ENCODE measurements around the gene MRC2.
"Not testable (repeated sequence)": the region's sequence is repeated elsewhere in the genome, so short reads cannot be mapped to it uniquely, and the experiment has no call there.

Gene MRC2

GRCh38 chr17:62684179-62684578 lies 56.7 kb downstream of the MRC2 start:
- no peak for DNase-seq

- peak in 1 of 2 experiments; percentile 23 for DNase-seq
Observed at GRCh38 chr17:62687997-62688396, 60.5 kb downstream of the MRC2 start.

GRCh38 chr17:62688398-62689160 lies 61.1 kb downstream of the MRC2 start:
- DNase-seq, result peak in 1 of 2 experiments; percentile 48

GRCh38 chr17:62689441-62690167 lies 62.1 kb downstream of the MRC2 start:
- no peak for DNase-seq

- DNase-seq, result peak in 1 of 2 experiments; percentile 48
Observed at GRCh38 chr17:62690168-62690897, 62.9 kb downstream of the MRC2 start.

GRCh38 chr17:62691589-62691915 lies 64.1 kb downstream of the MRC2 start:
- not testable (repeated sequence) for DNase-seq

- no peak for DNase-seq
Observed at GRCh38 chr17:62692159-62692651, 64.7 kb downstream of the MRC2 start.

- DNase-seq, result peak; percentile 51 to 61
Observed at GRCh38 chr17:62692721-62693431, 65.4 kb downstream of the MRC2 start.

- peak; percentile 96 to 99 for DNase-seq
Observed at GRCh38 chr17:62693616-62694409, 66.3 kb downstream of the MRC2 start.

- DNase-seq, result peak in 1 of 2 experiments; percentile 43
Observed at GRCh38 chr17:62695093-62695738, 67.7 kb downstream of the MRC2 start.

- DNase-seq, result no peak
Observed at GRCh38 chr17:62696256-62696655, 68.8 kb downstream of the MRC2 start.

- no peak for DNase-seq
Observed at GRCh38 chr17:62696726-62697490, 69.4 kb downstream of the MRC2 start.

- peak in 1 of 2 experiments; percentile 47 for DNase-seq
Observed at GRCh38 chr17:62698459-62698858, 71.0 kb downstream of the MRC2 start.

- DNase-seq, result no peak
Observed at GRCh38 chr17:62700964-62701705, 73.7 kb downstream of the MRC2 start.

GRCh38 chr17:62701706-62702085 lies 74.2 kb downstream of the MRC2 start:
- no peak for DNase-seq

- no peak for DNase-seq
Observed at GRCh38 chr17:62702746-62703260, 75.3 kb downstream of the MRC2 start.

- DNase-seq, result peak in 1 of 2 experiments; percentile 54
Observed at GRCh38 chr17:62703261-62703775, 75.8 kb downstream of the MRC2 start.

- peak; percentile 56 to 77 for DNase-seq
Observed at GRCh38 chr17:62703776-62704380, 76.4 kb downstream of the MRC2 start.

Measured in NCI-H524 (cell line).